GM12891 (cell line): ENCODE data around the gene TGFBI.

Experiments used
- POLR2A ChIP-seq: IDR thresholded peaks from 2 replicates; pipeline ENCODE4 v1.6.1; 2011; ENCODE audit warnings: low read depth, low read length, control low read depth
- POLR2AphosphoS5 ChIP-seq: IDR thresholded peaks from 2 replicates; pipeline ENCODE4 v1.6.1; 2011; ENCODE audit warnings: low read depth, low read length, control low read depth
- SPI1 ChIP-seq: IDR thresholded peaks from 2 replicates; pipeline ENCODE4 v1.6.1; 2011; ENCODE audit warnings: low read depth, low read length, control low read depth
- TAF1 ChIP-seq: IDR thresholded peaks from 2 replicates; pipeline ENCODE4 v1.6.1; 2011; ENCODE audit warnings: low read depth, low read length, control low read depth

DNA sequence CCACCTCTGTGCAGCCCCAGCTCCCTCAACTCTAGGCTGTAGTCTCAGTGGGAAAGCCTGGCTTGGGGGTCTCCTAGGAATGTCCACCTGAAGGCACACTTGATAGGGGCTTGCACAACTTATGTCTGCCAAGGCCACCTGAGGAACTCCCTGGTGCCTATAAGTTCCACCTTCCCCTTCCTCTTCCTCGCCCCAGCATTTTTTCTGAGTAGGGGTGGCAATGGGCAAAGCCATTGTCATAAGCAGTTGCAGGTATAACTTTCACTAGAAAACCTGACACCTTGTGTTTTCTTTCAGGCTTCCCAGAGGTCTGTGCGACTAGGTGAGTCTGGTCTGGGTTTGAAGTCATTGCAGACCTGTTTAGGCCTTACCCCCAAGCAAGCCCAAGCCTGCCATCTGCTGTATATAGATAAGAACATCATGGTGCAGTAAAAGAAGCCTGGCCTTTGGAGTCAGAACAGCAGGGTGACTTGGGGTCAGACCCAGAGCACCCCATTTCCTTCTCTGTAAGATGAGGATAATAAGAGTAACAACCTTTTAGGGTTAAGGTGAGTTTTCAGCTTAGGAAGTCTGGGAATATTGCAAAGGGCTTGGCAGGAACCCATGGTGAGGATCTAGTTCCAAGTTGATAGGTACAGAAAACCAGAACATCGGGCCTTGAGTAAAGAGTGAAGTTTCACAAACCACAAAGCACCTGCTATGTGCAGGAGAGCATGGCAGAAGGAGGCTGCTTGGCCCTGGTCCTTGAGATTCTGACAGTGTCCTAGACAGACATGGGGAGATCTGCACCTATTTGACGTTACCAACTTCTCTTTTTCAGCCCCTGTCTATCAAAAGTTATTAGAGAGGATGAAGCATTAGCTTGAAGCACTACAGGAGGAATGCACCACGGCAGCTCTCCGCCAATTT lies 33.8 kb downstream of the TGFBI start:
- TF ChIP-seq POLR2A (no peak), POLR2AphosphoS5 (no peak), TAF1 (no peak), SPI1 (no peak)
